Measurements from ENCODE around the gene RAB40A. TPM values are rescaled to one million over a fixed set of nuclear protein-coding genes. Genes with fewer than 3 reads are reported as not detected.
"Not testable (repeated sequence)": the region's sequence is repeated elsewhere in the genome, so short reads cannot be mapped to it uniquely, and the experiment has no call there.

RAB40A gene
- total and polyA plus RNA-seq, 10 donors = 0.12 to 1.6 (median 0.68) TPM; not detected in 1

- DNase-seq = no peak
- Histone ChIP-seq H3K4me3 (no peak overlapping the region), H3K27ac (no peak overlapping the region), H3K36me3 (no peaks in the 10 kb centered on the region), H3K9me3 (no peaks in the 10 kb centered on the region), H3K27me3 (replicated peaks in 1 of 7) (no peaks in the 10 kb centered on the region), H3K4me1 (no peaks in the 10 kb centered on the region)
- intact Hi-C loops (cut with DNase I; ENCODE audit: low total_unique reads) = no loop called here
- WGBS, 5 donors = 85 to 96% (median 89%) methylated on average over 1 of the region's 1 CpG
- TF ChIP-seq, protein P1, sequence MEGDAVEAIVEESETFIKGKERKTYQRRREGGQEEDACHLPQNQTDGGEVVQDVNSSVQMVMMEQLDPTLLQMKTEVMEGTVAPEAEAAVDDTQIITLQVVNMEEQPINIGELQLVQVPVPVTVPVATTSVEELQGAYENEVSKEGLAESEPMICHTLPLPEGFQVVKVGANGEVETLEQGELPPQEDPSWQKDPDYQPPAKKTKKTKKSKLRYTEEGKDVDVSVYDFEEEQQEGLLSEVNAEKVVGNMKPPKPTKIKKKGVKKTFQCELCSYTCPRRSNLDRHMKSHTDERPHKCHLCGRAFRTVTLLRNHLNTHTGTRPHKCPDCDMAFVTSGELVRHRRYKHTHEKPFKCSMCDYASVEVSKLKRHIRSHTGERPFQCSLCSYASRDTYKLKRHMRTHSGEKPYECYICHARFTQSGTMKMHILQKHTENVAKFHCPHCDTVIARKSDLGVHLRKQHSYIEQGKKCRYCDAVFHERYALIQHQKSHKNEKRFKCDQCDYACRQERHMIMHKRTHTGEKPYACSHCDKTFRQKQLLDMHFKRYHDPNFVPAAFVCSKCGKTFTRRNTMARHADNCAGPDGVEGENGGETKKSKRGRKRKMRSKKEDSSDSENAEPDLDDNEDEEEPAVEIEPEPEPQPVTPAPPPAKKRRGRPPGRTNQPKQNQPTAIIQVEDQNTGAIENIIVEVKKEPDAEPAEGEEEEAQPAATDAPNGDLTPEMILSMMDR (IDR thresholded peaks at IDR 0.05 in 8 of 11, conservative IDR thresholded peaks at IDR 0.05 in 3 of 11) = no peak
- TF ChIP-seq POLR2A (IDR thresholded peaks at IDR 0.05) (no peak), POLR2AphosphoS5 (IDR thresholded peaks at IDR 0.05) (no peak)
Measured at GRCh38 chrX:103495786-103496185, 23.5 kb downstream of the RAB40A start.

- H3K27ac ChIP-seq; H3K36me3 ChIP-seq; H3K27me3 ChIP-seq (replicated peaks in 1 of 7); H3K4me1 ChIP-seq; DNase-seq; intact Hi-C loops (cut with DNase I; ENCODE audit: low total_unique reads); H3K9me3 ChIP-seq; H3K4me3 ChIP-seq: not testable (repeated sequence)
- 83 to 98% (median 92%) methylated on average over 3 of the region's 3 CpGs for WGBS, 5 donors
Measured at GRCh38 chrX:103493578-103493977, 25.7 kb downstream of the RAB40A start.

DNA sequence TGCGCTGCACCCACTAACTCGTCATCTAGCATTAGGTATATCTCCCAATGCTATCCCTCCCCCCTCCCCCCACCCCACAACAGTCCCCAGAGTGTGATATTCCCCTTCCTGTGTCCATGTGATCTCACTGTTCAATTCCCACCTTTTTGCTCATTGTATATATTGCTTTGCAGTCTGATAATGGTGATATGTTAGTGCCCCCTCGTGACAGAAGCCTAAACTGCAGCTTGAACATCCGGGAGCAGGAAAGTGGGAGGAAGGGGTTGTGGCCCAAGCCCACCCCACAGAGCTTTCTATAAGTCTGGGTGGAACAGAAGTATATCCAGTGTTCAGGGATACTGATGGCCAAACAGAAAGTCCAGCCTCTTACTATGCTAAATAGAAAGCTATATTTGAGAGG, 29.6 kb downstream of the RAB40A start:
- TF ChIP-seq, protein P1 (IDR thresholded peaks at IDR 0.05 in 8 of 11, conservative IDR thresholded peaks at IDR 0.05 in 3 of 11) = peak in 8 of 11 experiments; percentile 15 to 47 (median 36)
- H3K4me3 ChIP-seq; H3K36me3 ChIP-seq; intact Hi-C loops (cut with DNase I; ENCODE audit: low total_unique reads); H3K4me1 ChIP-seq; H3K27me3 ChIP-seq (replicated peaks in 1 of 7); H3K9me3 ChIP-seq; DNase-seq; H3K27ac ChIP-seq: not testable (repeated sequence)
- 0 to 47% (median 33%) methylated on average over 2 to 4 of the region's 4 CpGs for WGBS, 5 donors

GRCh38 chrX:103488794-103489193, 30.5 kb downstream of the RAB40A start:
- H3K4me3 ChIP-seq = no peak overlapping the region
- H3K4me1 ChIP-seq = no peaks in the 10 kb centered on the region
- H3K36me3 ChIP-seq = no peaks in the 10 kb centered on the region
- H3K9me3 ChIP-seq = no peaks in the 10 kb centered on the region
- intact Hi-C loops (cut with DNase I; ENCODE audit: low total_unique reads) = no loop called here
- TF ChIP-seq, protein P1 (IDR thresholded peaks at IDR 0.05 in 8 of 11, conservative IDR thresholded peaks at IDR 0.05 in 3 of 11) = no peak
- no peak for DNase-seq
- no peak overlapping the region for H3K27ac ChIP-seq
- no peaks in the 10 kb centered on the region for H3K27me3 ChIP-seq (replicated peaks in 1 of 7)
- 17 to 68% (median 60%) methylated on average over 1 of the region's 1 CpG for WGBS, 5 donors

DNA sequence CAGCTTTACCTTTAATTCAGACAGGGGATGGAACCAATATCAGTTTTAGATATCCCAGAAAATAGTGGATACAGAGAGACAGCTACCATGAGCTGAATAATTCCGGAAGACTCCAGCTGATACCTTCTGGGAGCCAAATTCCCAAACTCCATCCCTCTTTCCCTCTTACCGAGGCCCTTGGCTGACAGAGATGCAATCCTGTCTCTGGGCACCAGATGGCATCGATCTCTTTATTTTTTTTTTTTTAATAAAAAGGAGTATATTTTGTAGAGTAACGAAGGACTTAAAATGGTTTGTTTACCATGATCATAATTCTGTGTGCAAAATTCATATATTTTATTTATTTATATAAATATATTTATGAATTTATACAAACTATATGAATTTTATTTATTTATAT, 31.0 kb downstream of the RAB40A start:
- Histone ChIP-seq H3K27me3 (replicated peaks in 1 of 7) (no peaks in the 10 kb centered on the region), H3K27ac (no peak overlapping the region), H3K36me3 (no peaks in the 10 kb centered on the region), H3K9me3 (no peaks in the 10 kb centered on the region), H3K4me1 (no peaks in the 10 kb centered on the region), H3K4me3 (no peak overlapping the region)
- intact Hi-C loops (cut with DNase I; ENCODE audit: low total_unique reads) = no loop called here
- DNase-seq = no peak
- TF ChIP-seq, protein P1 (IDR thresholded peaks at IDR 0.05 in 8 of 11, conservative IDR thresholded peaks at IDR 0.05 in 3 of 11) = peak in 8 of 11 experiments; percentile 8 to 45 (median 28)
- TF ChIP-seq POLR2AphosphoS5 (IDR thresholded peaks at IDR 0.05) = no peak
- WGBS, 5 donors = 26 to 45% (median 39%) methylated on average over 4 of the region's 4 CpGs
